GM12891 (cell line): ENCODE measurements around the gene CD164L2.

Source experiments
- DNase-seq: peaks from one replicate; pipeline ENCODE4 v3.0.0; 2011; ENCODE audit warnings: low spot score; ENCODE audit not compliant: insufficient read length
- FAIRE-seq: peaks from 2 replicates; lab custom pipeline; 2011; peaks lifted over from hg19 to GRCh38; lab: Jason Lieb, UNC
- PAX5 ChIP-seq: IDR thresholded peaks from 2 replicates; pipeline ENCODE4 v1.6.1; 2011; ENCODE audit warnings: low read length, moderate library complexity, mild to moderate bottlenecking; ENCODE audit not compliant: insufficient read depth, severe bottlenecking
- POLR2A ChIP-seq: IDR thresholded peaks from 2 replicates; pipeline ENCODE4 v1.6.1; 2011; ENCODE audit warnings: low read depth, low read length, control low read depth
- POLR2AphosphoS5 ChIP-seq: IDR thresholded peaks from 2 replicates; pipeline ENCODE4 v1.6.1; 2011; ENCODE audit warnings: low read depth, low read length, control low read depth
- POU2F2 ChIP-seq: IDR thresholded peaks from 2 replicates; pipeline ENCODE4 v1.6.1; 2011; ENCODE audit warnings: low read depth, mild to moderate bottlenecking, control low read depth, low read length, moderate library complexity
- SPI1 ChIP-seq: IDR thresholded peaks from 2 replicates; pipeline ENCODE4 v1.6.1; 2011; ENCODE audit warnings: low read depth, low read length, control low read depth
- TAF1 ChIP-seq: IDR thresholded peaks from 2 replicates; pipeline ENCODE4 v1.6.1; 2011; ENCODE audit warnings: low read depth, low read length, control low read depth

Gene CD164L2

DNA sequence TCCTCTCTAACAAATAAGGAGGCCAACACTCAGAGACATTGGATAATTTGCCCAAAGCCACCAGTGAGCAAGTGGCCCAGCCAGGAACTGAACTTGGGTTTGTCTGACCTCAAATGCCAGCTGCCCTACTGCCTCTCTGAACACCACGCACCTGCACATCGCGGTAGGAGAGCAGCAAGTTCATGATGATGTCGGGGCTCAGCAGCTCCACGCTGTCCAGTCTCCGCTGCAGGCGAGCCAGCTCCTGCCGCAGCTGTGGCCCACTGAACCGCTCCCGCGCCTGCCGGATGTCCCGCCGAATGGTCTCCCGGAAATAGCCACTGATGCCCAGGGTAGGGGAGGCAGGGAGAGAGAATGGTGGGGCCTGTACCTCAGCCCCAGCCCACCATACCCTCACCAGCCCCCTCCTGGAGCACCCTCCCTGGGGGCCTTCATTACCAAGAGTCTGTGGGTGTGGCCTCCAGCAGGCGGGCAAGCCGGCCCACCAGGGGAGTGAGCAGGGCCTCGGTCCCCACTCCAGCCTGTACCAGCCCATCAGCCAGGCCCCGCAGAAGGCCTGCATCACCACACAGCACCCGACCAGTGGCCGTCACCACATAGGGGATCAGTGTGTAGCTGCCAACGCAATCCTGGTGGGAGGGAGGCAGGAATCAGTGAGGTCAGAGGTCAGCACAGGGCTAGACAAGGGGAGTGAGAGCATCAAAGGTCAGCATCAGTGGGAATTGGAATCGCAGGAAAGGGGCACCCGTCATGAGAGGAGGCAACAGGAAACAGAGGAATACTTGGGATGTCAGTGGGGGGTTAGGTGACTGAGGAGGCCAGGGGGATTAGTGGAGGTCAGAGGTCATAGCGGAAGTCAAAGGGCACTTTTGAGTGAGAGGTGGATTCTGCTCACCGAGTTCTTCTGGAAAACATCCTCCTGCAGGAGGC, 19.1 kb downstream of the CD164L2 start:
- DNase-seq (no peak), FAIRE-seq (no peak)
- TF ChIP-seq POLR2AphosphoS5 (no peak), POU2F2 (no peak), SPI1 (no peak), TAF1 (no peak), PAX5 (no peak), POLR2A (no peak)

DNA sequence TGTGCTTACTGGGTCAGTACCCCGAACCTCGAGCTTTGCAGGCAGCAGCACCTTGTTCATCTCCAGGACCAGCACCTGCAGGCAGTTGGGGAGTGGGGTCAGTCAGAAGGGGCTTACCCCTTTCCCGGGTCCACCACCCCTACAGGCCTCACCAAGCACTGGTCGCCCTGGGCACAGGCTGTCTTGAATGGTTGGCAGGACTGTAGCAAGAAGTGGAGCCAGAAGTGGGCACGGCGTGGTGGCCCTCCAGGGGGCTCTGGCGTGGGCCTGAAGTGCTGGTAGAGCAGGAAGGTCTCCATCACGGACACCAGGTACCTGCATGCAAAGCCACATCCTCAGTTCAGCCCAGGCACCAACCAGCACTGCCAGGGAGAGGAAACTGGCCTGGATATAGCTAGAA, 21.6 kb downstream of the CD164L2 start:
- FAIRE-seq (no peak), DNase-seq (no peak)

DNA sequence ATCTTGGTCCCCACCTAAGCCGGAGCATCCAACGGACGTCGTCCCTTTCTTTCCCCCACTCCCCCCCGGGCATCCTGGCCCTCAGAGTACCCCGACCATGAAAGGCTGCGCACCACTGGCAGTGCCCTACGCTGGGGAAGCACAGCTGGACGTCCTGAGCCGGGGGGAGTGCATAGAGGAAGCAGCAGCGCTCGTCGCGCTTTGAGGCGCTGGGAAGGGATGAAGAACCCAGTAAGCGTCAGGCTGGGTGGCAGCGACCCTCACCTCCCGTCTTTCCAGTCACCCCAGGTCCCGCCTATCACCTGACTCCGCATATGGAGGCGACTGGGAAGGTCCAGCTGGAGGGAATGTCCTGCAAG, 22.1 kb downstream of the CD164L2 start:
- DNase-seq (no peak), FAIRE-seq (no peak)
- TF ChIP-seq TAF1 (no peak), POLR2A (no peak), POLR2AphosphoS5 (no peak), POU2F2 (no peak), PAX5 (no peak), SPI1 (no peak)

More for the DNA sequence above, 21.6 kb downstream of the CD164L2 start:
- TF ChIP-seq PAX5 (no peak), TAF1 (no peak), SPI1 (no peak), POU2F2 (no peak), POLR2AphosphoS5 (no peak), POLR2A (no peak)

DNA sequence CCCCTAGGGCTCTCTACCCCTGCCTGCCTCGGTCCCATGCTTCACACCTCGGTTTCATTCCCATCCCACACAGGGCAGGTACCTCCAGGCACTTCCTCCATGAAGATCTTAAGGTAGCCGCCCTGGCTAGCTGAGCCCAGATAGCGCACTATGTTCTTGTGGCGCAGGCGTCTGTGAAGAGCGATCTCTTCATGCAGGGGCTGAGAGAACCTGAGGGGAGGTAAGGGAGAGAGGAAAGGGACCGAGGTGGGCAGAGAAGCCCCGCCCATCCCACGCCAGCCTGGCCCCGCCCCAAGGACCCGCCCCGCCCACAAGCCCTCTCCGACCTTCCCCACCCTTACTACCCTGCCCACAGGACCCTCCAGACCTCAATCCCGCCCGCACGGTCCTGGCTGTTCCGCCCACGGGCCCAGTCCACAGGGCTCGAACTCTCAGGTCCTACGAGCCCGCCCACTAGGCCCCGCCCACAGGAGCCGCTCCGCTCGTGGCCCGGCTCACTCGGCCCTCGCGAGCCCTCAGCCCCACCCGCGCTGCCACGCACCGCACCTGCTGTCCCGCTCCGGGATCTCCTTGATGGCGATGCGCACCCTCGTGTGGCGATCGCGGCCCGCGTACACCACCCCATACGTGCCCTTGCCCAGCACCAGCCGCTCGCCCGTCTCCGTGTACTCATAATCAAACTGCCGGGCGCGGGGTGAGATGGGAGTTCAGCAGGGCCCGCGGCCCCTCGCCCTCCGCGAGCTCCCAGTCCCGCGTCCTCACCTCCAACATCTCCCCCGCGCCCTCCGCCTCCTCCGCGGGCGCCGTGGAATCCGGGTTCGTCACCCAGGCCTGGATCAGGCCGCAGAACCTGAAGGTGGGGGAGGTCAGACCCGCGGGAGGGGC, 22.7 kb downstream of the CD164L2 start:
- 0 out of 2 replicates have a peak, but pooled peaks have one; percentile 56 for TF ChIP-seq POU2F2
- TF ChIP-seq POLR2A = no peak
- peak; percentile 57; the same call in 1 of the 2 replicates for TF ChIP-seq SPI1
- FAIRE-seq = peak; percentile 69
- DNase-seq = no peak

DNA sequence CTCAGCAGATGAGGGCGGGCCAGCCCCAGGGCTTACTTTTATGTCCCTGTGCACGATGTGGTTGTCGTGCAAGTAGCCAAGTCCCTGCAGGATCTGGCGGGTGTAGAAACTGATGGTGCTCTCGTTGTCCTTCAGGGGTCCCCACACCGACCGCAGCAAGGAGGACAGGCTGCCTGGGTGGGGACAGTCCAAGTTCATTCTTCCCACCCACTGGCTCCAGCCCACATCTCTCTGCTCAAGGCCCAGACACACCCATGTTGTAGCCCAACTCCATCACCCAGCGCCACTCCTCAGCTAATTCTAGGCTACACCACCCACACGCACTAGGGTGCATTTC, 23.3 kb downstream of the CD164L2 start:
- DNase-seq (no peak), FAIRE-seq (peak; percentile 92)
- TF ChIP-seq POLR2AphosphoS5 (no peak), SPI1 (no peak), POLR2A (no peak), PAX5 (no peak), TAF1 (no peak), POU2F2 (no peak; the same call in 1 of the 2 replicates)

DNA sequence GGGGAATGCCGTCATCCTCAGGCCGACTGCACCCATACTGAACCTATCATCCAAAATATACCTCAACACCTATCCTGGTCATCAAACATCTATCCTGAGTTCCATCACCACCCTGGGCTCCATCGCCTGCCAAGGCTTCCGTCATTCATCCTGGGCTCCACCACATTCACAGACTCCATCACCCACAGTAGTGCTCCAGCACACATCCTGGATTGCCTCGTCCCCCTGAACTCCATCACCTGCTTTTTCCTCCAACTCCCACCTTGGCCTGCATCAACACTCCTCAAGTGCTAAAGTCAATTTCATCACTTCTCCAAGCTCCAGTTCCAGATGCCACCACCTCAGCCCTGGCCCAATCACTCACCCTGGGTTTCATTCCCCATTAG, 24.2 kb downstream of the CD164L2 start:
- no peak for FAIRE-seq
- DNase-seq = no peak
- TF ChIP-seq PAX5 (no peak), POLR2AphosphoS5 (no peak), POLR2A (no peak), SPI1 (no peak), POU2F2 (no peak), TAF1 (no peak)

DNA sequence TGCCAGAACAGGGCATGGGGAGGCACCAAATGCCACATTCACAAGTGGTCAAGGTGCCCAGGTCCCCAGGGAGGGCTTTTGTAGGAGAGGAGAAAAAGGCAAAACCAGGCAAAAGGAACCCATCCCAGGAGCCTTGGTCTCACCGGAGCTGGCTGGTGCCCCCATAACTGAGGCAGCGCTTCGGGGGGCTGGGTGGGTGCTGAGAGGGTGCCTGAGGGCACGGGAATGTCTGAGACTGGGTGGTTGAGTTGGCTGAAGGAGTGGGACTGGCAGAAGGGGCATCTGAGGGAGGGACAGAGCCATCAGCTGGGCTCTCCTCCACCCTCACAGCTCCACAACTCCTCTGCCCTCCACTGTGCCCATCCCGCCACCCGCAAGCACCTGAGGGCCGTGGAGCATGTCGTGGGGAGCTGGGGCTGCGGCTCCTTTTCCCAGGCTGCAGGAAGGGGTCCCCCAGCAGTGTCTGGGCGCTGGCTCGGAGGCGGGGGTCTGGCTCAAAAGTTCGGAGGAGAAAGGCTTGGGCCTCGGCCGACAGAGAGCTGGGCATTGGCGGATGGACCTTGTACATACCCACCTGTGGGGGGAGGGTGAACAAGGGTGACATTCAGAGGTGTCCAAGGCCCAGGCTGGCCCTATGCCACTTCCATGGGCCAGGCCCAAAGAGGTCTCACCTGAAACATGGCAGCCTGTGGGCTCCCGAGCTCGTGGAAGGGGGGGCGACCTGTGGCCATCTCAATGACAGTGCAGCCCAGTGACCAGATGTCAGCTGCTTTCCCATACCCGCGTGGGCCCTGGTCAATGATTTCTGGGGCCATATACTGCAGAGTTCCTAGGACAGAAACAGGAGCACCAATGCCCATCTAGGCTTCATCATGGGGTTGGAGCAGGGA, 24.9 kb downstream of the CD164L2 start:
- TF ChIP-seq SPI1 (no peak), POLR2AphosphoS5 (no peak), POLR2A (no peak), TAF1 (no peak), POU2F2 (no peak), PAX5 (no peak)
- FAIRE-seq = no peak
- DNase-seq = no peak

DNA sequence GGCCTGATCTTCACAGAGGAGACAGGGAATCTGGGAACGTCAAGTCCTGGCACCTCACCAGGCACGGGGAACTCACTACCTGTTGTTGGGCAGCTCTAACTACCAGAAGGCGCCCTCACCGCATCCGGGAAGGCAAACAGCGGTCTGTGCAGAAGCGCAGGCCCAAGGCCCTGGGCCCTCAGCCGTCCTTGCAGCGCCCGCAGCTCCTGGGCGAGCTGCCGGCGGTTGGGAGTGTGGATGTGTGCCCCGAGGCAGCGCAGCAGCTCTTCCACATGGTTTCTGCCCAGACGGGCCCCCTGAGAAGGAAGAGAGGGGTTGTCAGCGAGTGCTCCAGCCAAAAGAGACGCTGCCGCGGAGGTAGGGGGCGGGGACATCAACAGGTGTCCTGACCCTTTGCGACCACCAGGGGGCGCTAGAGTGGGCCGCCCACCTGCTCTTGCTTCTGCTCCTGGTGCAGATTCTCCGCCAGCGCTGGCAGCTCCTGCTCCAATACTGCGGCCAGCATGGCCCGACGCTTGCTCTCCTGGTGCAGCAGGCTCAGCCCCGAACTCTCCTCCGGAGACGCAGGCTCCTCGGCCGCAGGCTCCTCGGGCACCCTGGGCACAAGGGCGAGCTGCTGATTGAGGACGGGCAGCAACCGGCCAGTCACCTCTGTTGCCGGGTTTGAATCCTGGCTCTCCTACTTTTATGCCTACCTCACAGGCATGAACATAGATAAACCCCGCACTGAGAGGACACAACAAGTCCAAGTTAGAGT, 25.7 kb downstream of the CD164L2 start:
- FAIRE-seq = peak; percentile 84

More for the DNA sequence above, 25.7 kb downstream of the CD164L2 start:
- TF ChIP-seq PAX5 (no peak), TAF1 (no peak), SPI1 (no peak), POLR2A (no peak), POLR2AphosphoS5 (no peak), POU2F2 (no peak)
- peak; percentile 96 for DNase-seq
